ENCODE results near the gene MTHFD2.

MTHFD2 gene

DNA sequence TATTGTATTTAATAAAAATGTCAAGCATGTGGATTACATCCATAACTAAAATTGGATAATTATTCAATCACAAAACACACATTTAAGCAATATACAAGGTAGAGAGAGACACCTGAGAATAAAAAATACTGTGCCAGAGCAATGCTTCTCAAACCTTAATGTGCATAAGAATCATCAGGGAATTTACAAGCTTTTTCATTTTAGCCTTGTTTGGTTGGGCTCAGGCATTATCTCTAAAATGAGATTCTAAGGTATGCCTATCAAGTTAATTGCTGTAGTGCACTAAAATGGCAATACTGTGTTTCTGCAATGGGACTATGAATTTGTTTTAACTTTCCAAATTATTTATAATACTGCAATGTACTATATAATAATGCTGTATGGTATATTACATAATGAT, 20.7 kb upstream of the MTHFD2 start:
- H3F3A ChIP-seq (ENCODE audit: insufficient read depth, low read length), result peaks cover 6% of the 10 kb centered on the region; the same call in 1 of the 2 replicates
- peak overlapping the region; percentile 70 for H3K4me3 ChIP-seq (ENCODE audit: low read depth, low read length, poor library complexity, severe bottlenecking)
- no peaks in the 10 kb centered on the region for H3K9me3 ChIP-seq (ENCODE audit: low read length)
- peaks cover 40% of the 10 kb centered on the region for H3K4me1 ChIP-seq (ENCODE audit: insufficient read depth, low read length, severe bottlenecking)
- H3K4me2 ChIP-seq (ENCODE audit: low read length), result peak overlapping the region; percentile 90
- no peaks in the 10 kb centered on the region for H3K27me3 ChIP-seq (ENCODE audit: insufficient read depth, low read length)
- peaks cover 40% of the 10 kb centered on the region for H3K36me3 ChIP-seq (ENCODE audit: insufficient read depth, low read length)
- H3K9me2 ChIP-seq (ENCODE audit: low read depth, low read length), result no peaks in the 10 kb centered on the region
- H3K79me2 ChIP-seq (ENCODE audit: insufficient read depth, low read length), result peaks cover 51% of the 10 kb centered on the region
- TF ChIP-seq EZH2 (IDR thresholded peaks at IDR 0.05; ENCODE audit: borderline replicate concordance, low read length), result no peak
- TF ChIP-seq, protein P1, sequence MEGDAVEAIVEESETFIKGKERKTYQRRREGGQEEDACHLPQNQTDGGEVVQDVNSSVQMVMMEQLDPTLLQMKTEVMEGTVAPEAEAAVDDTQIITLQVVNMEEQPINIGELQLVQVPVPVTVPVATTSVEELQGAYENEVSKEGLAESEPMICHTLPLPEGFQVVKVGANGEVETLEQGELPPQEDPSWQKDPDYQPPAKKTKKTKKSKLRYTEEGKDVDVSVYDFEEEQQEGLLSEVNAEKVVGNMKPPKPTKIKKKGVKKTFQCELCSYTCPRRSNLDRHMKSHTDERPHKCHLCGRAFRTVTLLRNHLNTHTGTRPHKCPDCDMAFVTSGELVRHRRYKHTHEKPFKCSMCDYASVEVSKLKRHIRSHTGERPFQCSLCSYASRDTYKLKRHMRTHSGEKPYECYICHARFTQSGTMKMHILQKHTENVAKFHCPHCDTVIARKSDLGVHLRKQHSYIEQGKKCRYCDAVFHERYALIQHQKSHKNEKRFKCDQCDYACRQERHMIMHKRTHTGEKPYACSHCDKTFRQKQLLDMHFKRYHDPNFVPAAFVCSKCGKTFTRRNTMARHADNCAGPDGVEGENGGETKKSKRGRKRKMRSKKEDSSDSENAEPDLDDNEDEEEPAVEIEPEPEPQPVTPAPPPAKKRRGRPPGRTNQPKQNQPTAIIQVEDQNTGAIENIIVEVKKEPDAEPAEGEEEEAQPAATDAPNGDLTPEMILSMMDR (IDR thresholded peaks at IDR 0.05; ENCODE audit: low read length), result no peak
- H3K27ac ChIP-seq (ENCODE audit: low read depth, low read length, poor library complexity, severe bottlenecking), result peak overlapping the region; percentile 81
- H4K20me1 ChIP-seq (ENCODE audit: insufficient read depth, low read length), result no peaks in the 10 kb centered on the region
- H3K9ac ChIP-seq (ENCODE audit: low read length), result peak overlapping the region; percentile 79
- H2AFZ ChIP-seq (ENCODE audit: low read length), result no peak overlapping the region

DNA sequence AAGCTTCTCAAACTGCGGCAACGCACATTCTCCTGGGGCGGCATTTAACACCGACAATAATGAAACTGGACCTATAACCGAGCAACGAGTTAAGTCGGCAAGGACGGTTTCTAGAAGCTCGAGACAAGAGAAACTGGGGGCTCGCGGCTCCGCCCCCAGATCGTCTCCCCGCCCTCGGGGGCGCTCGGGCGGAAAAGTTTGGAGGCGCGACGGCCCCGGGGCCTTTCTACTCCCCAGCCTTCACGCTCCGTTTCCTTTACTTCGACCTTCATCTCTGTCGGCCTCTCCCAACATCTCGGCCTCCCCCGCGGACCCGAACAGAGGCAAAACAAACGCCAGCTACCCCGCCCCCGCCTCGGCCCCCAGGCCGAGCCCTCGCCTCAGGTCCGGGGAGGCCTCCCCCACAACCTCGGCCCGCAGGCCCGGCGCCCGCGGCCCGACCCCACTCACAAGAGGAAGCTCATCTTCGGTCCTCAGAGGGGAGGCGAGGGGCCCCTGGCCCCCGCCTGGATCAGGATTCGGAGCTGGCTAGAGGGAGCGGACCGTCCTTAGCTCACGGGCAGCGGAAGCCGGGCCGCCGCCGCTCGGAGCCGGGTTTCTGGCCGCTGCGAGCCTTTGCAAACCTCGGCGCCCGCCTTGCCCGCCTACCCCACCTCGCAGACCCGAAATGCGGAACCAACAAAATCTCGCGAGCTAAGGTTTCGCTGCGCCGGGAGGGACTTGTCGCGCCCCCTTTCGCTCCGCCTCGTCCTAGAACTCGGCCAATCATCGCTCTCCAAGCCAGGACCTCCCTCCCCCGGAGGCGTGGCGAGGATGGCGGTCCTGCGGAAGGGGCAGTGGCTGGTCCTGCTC, 20.0 kb upstream of the MTHFD2 start, which contains the start of gene MOB1A:
Gene MOB1A (minus strand): TSS at position 669 of the 852 bp plus-strand sequence. CDS start 205 bp downstream, at position 464.
- TF ChIP-seq, protein P1 (IDR thresholded peaks at IDR 0.05; ENCODE audit: low read length), result no peak
- no peak for TF ChIP-seq EZH2 (IDR thresholded peaks at IDR 0.05; ENCODE audit: borderline replicate concordance, low read length)
- Histone ChIP-seq H3K27ac (ENCODE audit: low read depth, low read length, poor library complexity, severe bottlenecking) (peak within 1 kb of the TSS; percentile 81), H4K20me1 (ENCODE audit: insufficient read depth, low read length) (no peaks in the 10 kb centered on the region), H3K4me2 (ENCODE audit: low read length) (peak within 1 kb of the TSS; percentile 90), H3K27me3 (ENCODE audit: insufficient read depth, low read length) (no peaks in the 10 kb centered on the region), H2AFZ (ENCODE audit: low read length) (no peak within 1 kb of the TSS), H3F3A (ENCODE audit: insufficient read depth, low read length) (peaks cover 7% of the 10 kb centered on the region; the same call in 1 of the 2 replicates), H3K36me3 (ENCODE audit: insufficient read depth, low read length) (peaks cover 34% of the 10 kb centered on the region), H3K9ac (ENCODE audit: low read length) (peak within 1 kb of the TSS; percentile 79), H3K4me3 (ENCODE audit: low read depth, low read length, poor library complexity, severe bottlenecking) (peak within 1 kb of the TSS; percentile 70), H3K79me2 (ENCODE audit: insufficient read depth, low read length) (peaks cover 45% of the 10 kb centered on the region), H3K4me1 (ENCODE audit: insufficient read depth, low read length, severe bottlenecking) (peaks cover 38% of the 10 kb centered on the region), H3K9me2 (ENCODE audit: low read depth, low read length) (no peaks in the 10 kb centered on the region), H3K9me3 (ENCODE audit: low read length) (no peaks in the 10 kb centered on the region)

DNA sequence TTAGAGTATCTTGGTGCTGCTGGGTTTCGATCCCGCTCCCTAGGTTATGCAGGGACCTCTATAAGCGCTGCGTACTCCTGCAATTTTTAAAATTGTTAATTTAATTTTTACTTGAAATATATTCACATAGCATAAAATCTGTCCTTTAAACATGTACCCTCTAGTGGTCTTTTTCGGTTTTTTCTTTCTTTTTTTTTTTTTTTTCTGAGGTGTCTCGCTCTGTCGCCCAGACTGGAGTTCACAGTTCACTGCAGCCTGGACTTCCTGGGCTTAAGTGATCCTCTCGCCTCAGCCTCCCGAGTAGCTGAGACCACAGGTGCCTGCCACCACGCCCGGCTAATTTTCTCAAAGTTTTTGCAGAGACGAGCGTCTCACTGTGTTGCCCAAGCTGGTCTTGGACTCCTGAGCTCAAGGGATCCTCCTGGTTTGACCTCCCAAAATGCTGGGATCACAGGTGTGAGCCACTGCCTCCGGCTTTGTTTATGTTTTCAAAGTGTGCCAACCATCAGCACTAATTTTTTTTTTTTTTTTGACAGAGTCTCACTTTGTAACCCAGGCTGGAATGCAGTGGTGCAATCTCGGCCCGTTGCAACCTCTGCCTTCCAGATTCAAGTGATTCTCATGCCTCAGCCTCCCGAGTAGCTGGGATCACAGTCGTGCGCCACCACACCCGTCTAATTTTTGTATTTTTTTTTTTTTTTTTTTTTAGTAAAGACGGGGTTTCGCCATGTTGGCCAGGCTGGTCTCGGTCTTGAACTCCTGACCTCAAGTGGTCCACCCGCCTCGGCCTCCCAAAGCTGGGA, 19.2 kb upstream of the MTHFD2 start:
- Histone ChIP-seq H3K4me1 (ENCODE audit: insufficient read depth, low read length, severe bottlenecking) (peaks cover 46% of the 10 kb centered on the region), H3K27me3 (ENCODE audit: insufficient read depth, low read length) (no peaks in the 10 kb centered on the region), H3K27ac (ENCODE audit: low read depth, low read length, poor library complexity, severe bottlenecking) (peak overlapping the region; percentile 81), H3K4me2 (ENCODE audit: low read length) (peak overlapping the region; percentile 45), H4K20me1 (ENCODE audit: insufficient read depth, low read length) (no peaks in the 10 kb centered on the region), H2AFZ (ENCODE audit: low read length) (no peak overlapping the region), H3K36me3 (ENCODE audit: insufficient read depth, low read length) (peaks cover 31% of the 10 kb centered on the region), H3F3A (ENCODE audit: insufficient read depth, low read length) (peaks cover 12% of the 10 kb centered on the region; the same call in 1 of the 2 replicates), H3K9me3 (ENCODE audit: low read length) (no peaks in the 10 kb centered on the region), H3K9ac (ENCODE audit: low read length) (peak overlapping the region; percentile 13; the same call in 1 of the 2 replicates), H3K9me2 (ENCODE audit: low read depth, low read length) (no peaks in the 10 kb centered on the region), H3K4me3 (ENCODE audit: low read depth, low read length, poor library complexity, severe bottlenecking) (peak overlapping the region; percentile 70), H3K79me2 (ENCODE audit: insufficient read depth, low read length) (peaks cover 39% of the 10 kb centered on the region)
- no peak for TF ChIP-seq EZH2 (IDR thresholded peaks at IDR 0.05; ENCODE audit: borderline replicate concordance, low read length)
- TF ChIP-seq, protein P1 (IDR thresholded peaks at IDR 0.05; ENCODE audit: low read length), result peak; percentile 38
